Cardiac ventricle fibroblast (primary cell): ENCODE results near the gene SMIM14. TPM values are rescaled to one million over a fixed set of nuclear protein-coding genes. Genes with fewer than 3 reads are reported as not detected.

Experiments
- total RNA-seq: library from RNA; depleted of rRNA; stranded (reverse); fragments of >200 nt; gene quantifications from 2 replicates; pipeline ENCODE4 v1.2.3, GENCODE V29; 2015

SMIM14 gene
- 36.3 and 38.3 TPM in 2 replicates for total RNA-seq

GRCh38 chr4:39638354-39639239 lies at the start of gene SMIM14:
Gene SMIM14 (minus strand): TSS chr4:39638865. CDS start chr4:39605145, 33,720 bp downstream.

DNA sequence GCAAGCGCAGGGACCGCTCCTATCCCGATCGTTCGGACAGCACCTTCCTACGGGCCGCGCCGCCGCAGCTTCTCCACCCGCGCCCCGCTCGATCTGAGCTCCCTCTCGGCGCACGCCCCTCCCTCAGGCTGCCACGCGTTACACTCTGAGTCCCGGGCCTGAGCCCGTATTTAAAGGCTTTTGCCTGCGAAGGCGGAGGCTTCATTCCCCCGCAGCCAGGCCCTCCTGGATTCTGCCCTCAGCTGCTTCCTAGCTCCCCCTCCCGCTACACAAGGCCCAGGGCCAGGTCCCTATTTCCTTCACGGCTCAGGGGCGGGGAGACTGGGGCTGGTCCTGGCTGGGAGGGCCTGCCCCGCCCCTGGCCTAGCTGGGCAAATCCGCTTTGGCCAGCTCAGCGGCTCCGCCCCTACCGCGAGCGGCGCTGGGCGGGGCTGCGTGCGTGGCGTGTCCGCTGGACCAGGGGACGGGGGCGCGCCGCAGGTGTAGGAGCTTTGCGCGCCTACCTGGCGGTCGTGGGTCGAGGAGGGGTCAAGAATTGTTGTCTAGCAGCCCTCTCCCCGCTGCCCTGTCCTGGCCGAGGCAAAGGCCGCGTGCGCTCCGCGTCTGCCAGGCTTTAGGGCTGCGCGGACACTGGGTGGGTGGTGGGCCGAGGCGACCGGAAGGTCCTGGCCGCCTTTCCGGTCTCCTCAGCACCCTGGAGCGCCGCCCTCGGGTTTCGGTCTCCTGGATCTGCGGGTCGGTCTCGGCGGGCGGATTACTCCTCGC lies 111.2 kb downstream of the SMIM14 start, which contains the start of gene UGDH:
Gene UGDH (minus strand): TSS at position 144 of the 765 bp plus-strand sequence. CDS start 5,927 bp downstream, outside the sequence.

Other genes starting within 250 kb of the SMIM14 start
- gene KLB, start 231.9 kb downstream of the SMIM14 start, total RNA-seq = 0.05 TPM in 1 of 2 replicates, not detected in the other
- 3,269 and 4,373 TPM in 2 replicates for gene RPL9, start 179.9 kb downstream of the SMIM14 start, total RNA-seq
- 9.2 and 11.8 TPM in 2 replicates for gene LIAS, start 179.8 kb downstream of the SMIM14 start, total RNA-seq
- gene UGDH, start 111.4 kb downstream of the SMIM14 start, total RNA-seq = 192 and 242 TPM in 2 replicates
- gene UBE2K, start 59.3 kb upstream of the SMIM14 start, total RNA-seq = 23.3 and 31.5 TPM in 2 replicates